ENCODE results near the gene SLC46A1. TPM values are rescaled to one million over a fixed set of nuclear protein-coding genes. Genes with fewer than 3 reads are reported as not detected.

The SLC46A1 gene
- total and polyA plus RNA-seq, 2 of the 13 experiments (the other 11 are each of a cell fraction or from before 2014, with no cell fraction given), result 19.6 to 22.6 TPM

DNA sequence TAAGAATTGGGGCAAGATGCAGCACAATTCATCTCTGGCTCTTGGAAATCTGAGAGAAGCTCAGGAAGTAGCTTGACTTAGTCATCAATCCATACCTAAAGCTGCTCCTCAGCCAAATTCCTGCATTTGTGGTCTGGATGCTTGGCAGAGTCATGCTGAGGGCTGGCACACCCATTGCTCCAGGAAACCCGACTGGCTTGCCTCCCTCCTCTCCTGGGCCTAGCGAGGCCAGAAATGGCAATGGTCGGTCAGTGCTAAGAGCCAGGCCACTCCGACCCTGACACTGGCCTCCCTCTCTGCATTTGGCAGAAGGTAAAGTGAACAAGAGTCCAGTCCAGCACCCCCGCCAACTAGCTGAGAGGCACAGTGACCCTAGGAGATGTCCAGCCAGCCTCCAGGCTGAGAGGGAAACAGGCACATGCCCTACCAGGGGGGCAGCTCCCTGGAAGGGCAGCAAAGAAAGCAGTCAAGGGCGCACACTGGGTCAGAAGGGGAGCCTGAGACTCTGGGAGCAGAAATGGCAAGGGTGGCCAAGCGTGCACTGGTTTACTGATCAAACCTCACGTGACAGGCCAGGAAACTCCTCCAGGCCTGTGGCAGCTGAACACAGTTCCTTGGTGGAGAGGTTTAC lies 58.6 kb downstream of the SLC46A1 start (continued):
- TF ChIP-seq ARNT (IDR thresholded peaks at IDR 0.05), result no peak
- no peak for TF ChIP-seq PRPF4 (IDR thresholded peaks at IDR 0.05; ENCODE audit: low read depth, low read length, poor library complexity, severe bottlenecking)
- no peak for TF ChIP-seq ZNF724P (CRISPR knock-in tag; IDR thresholded peaks at IDR 0.05; ENCODE audit: borderline replicate concordance)
- TF ChIP-seq ARHGAP35 (CRISPR knock-in tag; IDR thresholded peaks at IDR 0.05; ENCODE audit: borderline replicate concordance), result no peak
- TF ChIP-seq ZBTB46 (CRISPR knock-in tag; IDR thresholded peaks at IDR 0.05; ENCODE audit: borderline replicate concordance), result no peak
- TF ChIP-seq, protein P1, sequence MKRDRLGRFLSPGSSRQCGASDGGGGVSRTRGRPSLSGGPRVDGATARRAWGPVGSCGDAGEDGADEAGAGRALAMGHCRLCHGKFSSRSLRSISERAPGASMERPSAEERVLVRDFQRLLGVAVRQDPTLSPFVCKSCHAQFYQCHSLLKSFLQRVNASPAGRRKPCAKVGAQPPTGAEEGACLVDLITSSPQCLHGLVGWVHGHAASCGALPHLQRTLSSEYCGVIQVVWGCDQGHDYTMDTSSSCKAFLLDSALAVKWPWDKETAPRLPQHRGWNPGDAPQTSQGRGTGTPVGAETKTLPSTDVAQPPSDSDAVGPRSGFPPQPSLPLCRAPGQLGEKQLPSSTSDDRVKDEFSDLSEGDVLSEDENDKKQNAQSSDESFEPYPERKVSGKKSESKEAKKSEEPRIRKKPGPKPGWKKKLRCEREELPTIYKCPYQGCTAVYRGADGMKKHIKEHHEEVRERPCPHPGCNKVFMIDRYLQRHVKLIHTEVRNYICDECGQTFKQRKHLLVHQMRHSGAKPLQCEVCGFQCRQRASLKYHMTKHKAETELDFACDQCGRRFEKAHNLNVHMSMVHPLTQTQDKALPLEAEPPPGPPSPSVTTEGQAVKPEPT (CRISPR knock-in tag; IDR thresholded peaks at IDR 0.05; ENCODE audit: low read depth), result no peak
- TF ChIP-seq DMAP1 (CRISPR knock-in tag; IDR thresholded peaks at IDR 0.05), result 0 out of 2 replicates have a peak, but pooled peaks have one; percentile 10
- peak; percentile 10; the same call in 1 of the 2 replicates for TF ChIP-seq AKAP8 (CRISPR knock-in tag; IDR thresholded peaks at IDR 0.05)
- no peak for TF ChIP-seq REXO4 (CRISPR knock-in tag; IDR thresholded peaks at IDR 0.05; ENCODE audit: borderline replicate concordance)
- TF ChIP-seq NFIC (IDR thresholded peaks at IDR 0.05; ENCODE audit: low read length), result no peak
- no peak for TF ChIP-seq ZNF775 (CRISPR knock-in tag; IDR thresholded peaks at IDR 0.05; ENCODE audit: borderline replicate concordance)
- TF ChIP-seq ZFY (CRISPR knock-in tag; IDR thresholded peaks at IDR 0.05), result 0 out of 2 replicates have a peak, but pooled peaks have one; percentile 1
